ENCODE measurements around the gene RBM45. TPM values are rescaled to one million over a fixed set of nuclear protein-coding genes. Genes with fewer than 3 reads are reported as not detected.

RBM45 gene
- 10.3 to 14.2 TPM (median 12.2 TPM) in 5 replicates for total RNA-seq (2022; extraction: Qiagen RNA extraction)

GRCh38 chr2:178112202-178113152 is at the start of gene RBM45:
Gene RBM45 (plus strand): TSS chr2:178112437. CDS start chr2:178112547, 110 bp downstream.

GRCh38 chr2:178072383-178073301 is 39.6 kb upstream of the RBM45 start, which contains the start of gene PDE11A:
Gene PDE11A (minus strand): TSS chr2:178072777. CDS start chr2:178072437, 340 bp downstream.

Other genes with a start within 250 kb of the RBM45 start
- gene PDE11A, start 39.7 kb upstream of the RBM45 start, total RNA-seq (2022; extraction: Qiagen RNA extraction), result 0.30 to 0.71 TPM (median 0.56 TPM) in 5 replicates
- gene OSBPL6, start 82.1 kb downstream of the RBM45 start, total RNA-seq (2022; extraction: Qiagen RNA extraction), result 5.2 to 7.6 TPM (median 6.2 TPM) in 5 replicates

Measured in A549 treated with Hydrocortisone at 1 μM for 4 hours (cell line).